Esophagus squamous epithelium (tissue), 4 donors: ENCODE results near the gene SNED1.

Experiments
- POLR2A ChIP-seq, 4 donors: fragments of 450-650 bp; IDR thresholded peaks; one replicate each; pipeline ENCODE4 v1.6.1; 2017; ENCODE audit warnings: antibody characterized with exemption in 4 of 4, mild to moderate bottlenecking in 4 of 4, moderate library complexity in 3 of 4
- TF ChIP-seq, protein P1 (sequence below), 6 experiments: fragments of 450-650 bp in 4 of 6; fragments of 200-600 bp in 2 of 6; sonication (generic) in 2 of 6; IDR thresholded peaks; one replicate each; pipeline ENCODE4 v1.5.1; 2016 to 2019; ENCODE audit warnings: antibody characterized with exemption in 6 of 6, mild to moderate bottlenecking in 4 of 6, moderate library complexity in 4 of 6

DNA sequence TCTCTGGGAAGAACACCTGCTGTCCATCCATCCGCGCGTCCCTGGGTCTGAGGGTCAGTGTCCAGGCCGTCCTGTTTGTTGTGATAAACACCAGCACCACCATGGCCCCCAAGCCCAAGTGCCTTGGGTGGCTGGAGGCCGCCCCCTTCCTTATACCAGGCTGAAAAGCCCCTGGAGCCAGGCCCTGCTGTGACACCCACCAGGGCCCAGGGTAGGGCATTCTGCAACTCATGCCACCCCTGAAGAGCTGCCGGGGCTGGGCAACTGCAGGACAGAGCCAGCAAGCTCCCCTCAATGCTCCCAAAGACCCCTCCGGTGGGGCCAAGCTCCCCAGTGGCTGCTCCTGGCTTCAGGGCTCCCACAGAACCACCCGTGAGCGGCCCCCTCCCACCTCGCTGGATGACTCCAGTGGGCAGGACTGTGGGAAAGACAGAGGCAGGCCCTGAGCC is 31.9 kb upstream of the SNED1 start:
- TF ChIP-seq, protein P1, sequence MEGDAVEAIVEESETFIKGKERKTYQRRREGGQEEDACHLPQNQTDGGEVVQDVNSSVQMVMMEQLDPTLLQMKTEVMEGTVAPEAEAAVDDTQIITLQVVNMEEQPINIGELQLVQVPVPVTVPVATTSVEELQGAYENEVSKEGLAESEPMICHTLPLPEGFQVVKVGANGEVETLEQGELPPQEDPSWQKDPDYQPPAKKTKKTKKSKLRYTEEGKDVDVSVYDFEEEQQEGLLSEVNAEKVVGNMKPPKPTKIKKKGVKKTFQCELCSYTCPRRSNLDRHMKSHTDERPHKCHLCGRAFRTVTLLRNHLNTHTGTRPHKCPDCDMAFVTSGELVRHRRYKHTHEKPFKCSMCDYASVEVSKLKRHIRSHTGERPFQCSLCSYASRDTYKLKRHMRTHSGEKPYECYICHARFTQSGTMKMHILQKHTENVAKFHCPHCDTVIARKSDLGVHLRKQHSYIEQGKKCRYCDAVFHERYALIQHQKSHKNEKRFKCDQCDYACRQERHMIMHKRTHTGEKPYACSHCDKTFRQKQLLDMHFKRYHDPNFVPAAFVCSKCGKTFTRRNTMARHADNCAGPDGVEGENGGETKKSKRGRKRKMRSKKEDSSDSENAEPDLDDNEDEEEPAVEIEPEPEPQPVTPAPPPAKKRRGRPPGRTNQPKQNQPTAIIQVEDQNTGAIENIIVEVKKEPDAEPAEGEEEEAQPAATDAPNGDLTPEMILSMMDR (IDR thresholded peaks at IDR 0.05): no peak
- no peak for TF ChIP-seq POLR2A (IDR thresholded peaks at IDR 0.05)
